Measurements from ENCODE around the gene LRRC72. TPM values are rescaled to one million over a fixed set of nuclear protein-coding genes. Genes with fewer than 3 reads are reported as not detected.

LRRC72 gene
- total RNA-seq, 3 donors from 2014 or later = not detected

DNA sequence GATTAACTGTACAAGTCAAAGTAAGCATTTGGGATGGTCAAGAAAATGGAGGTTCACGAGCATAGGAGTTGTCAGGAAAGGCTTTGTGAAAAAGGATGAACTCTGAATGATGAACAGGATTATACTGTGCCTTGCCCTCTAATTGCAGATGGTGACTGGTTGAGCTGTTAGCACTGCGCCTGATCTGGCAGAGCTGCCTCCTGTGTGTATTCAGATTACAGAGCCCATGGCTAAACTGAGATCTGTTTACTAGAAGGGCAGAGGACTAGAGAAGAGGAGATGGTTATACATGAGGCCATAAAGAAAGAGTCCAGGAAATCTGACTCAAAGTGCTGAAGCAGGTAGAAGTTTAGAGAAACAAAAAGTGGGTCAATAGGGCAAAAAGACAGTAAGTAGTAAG lies 29.7 kb downstream of the LRRC72 start:
- Histone ChIP-seq H3K4me3 (no peak overlapping the region), H3K9me3 (no peaks in the 10 kb centered on the region), H3K36me3 (ENCODE audit: low read depth) (no peaks in the 10 kb centered on the region), H3K4me1 (ENCODE audit: low read depth) (no peaks in the 10 kb centered on the region)
- intact Hi-C loops (cut with DNase I, micrococcal nuclease) = no loop called here
- no peak for ATAC-seq
- DNase-seq = no peak
- TF ChIP-seq, protein P1, sequence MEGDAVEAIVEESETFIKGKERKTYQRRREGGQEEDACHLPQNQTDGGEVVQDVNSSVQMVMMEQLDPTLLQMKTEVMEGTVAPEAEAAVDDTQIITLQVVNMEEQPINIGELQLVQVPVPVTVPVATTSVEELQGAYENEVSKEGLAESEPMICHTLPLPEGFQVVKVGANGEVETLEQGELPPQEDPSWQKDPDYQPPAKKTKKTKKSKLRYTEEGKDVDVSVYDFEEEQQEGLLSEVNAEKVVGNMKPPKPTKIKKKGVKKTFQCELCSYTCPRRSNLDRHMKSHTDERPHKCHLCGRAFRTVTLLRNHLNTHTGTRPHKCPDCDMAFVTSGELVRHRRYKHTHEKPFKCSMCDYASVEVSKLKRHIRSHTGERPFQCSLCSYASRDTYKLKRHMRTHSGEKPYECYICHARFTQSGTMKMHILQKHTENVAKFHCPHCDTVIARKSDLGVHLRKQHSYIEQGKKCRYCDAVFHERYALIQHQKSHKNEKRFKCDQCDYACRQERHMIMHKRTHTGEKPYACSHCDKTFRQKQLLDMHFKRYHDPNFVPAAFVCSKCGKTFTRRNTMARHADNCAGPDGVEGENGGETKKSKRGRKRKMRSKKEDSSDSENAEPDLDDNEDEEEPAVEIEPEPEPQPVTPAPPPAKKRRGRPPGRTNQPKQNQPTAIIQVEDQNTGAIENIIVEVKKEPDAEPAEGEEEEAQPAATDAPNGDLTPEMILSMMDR (IDR thresholded peaks at IDR 0.05) = no peak

DNA sequence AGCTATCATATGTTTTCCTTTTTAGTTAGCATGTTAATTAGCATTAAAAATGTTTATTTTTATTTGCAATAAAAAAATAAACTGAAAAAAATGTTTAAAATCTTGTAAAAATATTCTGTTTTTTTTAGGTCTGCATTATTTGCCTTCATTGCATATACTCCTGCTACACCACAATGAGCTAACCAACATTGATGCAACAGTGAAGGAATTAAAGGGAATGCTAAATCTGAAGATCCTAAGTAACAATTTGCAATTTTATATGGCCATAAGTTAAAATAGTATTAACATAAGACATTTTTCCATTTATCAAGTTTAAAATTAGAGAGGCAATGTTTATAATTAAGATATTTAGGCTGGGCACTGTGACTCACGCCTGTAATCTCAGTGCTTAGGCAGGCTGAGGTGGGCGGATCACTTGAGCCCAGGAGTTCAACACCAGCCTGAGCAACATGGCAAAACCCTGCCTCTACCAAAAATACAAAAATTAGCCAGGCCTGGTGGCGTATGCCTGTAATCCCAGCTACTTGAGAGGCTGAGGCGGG lies 32.2 kb downstream of the LRRC72 start:
- intact Hi-C loops (cut with DNase I, micrococcal nuclease) = no loop called here
- H3K4me3 ChIP-seq = no peak overlapping the region
- no peak for DNase-seq
- no peaks in the 10 kb centered on the region for H3K4me1 ChIP-seq (ENCODE audit: low read depth)
- H3K9me3 ChIP-seq = no peaks in the 10 kb centered on the region
- TF ChIP-seq, protein P1 (IDR thresholded peaks at IDR 0.05) = no peak
- no peaks in the 10 kb centered on the region for H3K36me3 ChIP-seq (ENCODE audit: low read depth)
- ATAC-seq = no peak

- intact Hi-C loops (cut with DNase I, micrococcal nuclease) = loop anchor here (5.0 to 10.0 kb wide), 2 partner anchors 482 to 485 kb away; no protein-coding TSS in a partner anchor
- Histone ChIP-seq H3K36me3 (ENCODE audit: low read depth) (no peaks in the 10 kb centered on the region), H3K4me3 (no peak overlapping the region), H3K4me1 (ENCODE audit: low read depth) (no peaks in the 10 kb centered on the region), H3K9me3 (no peaks in the 10 kb centered on the region)
- no peak for ATAC-seq
- TF ChIP-seq, protein P1 (IDR thresholded peaks at IDR 0.05) = no peak
- no peak for DNase-seq
Measured at GRCh38 chr7:16559497-16560179, 33.0 kb downstream of the LRRC72 start.

DNA sequence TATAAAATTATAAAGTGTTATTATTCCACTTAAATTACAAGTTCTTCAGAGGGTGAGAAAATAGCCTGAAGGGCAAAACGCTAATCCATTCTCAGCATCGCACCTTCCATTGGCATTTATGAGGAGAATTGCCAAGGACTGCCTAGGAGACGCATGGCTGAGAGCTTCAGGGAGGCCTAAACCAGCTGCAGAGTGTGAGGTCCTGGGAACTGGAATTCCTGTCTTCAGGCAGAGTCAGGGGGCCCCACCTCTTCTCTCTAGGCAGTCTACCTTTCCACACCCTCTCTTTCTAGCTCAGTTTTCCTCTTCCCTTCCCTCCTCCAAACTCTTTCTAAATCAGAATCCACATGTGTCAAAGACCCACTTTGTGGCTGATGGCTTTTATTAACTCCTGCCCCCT lies 35.3 kb downstream of the LRRC72 start:
- Histone ChIP-seq H3K9me3 (no peaks in the 10 kb centered on the region), H3K36me3 (ENCODE audit: low read depth) (no peaks in the 10 kb centered on the region), H3K4me3 (no peak overlapping the region), H3K4me1 (ENCODE audit: low read depth) (no peaks in the 10 kb centered on the region)
- no peak for DNase-seq
- TF ChIP-seq, protein P1 (IDR thresholded peaks at IDR 0.05) = no peak
- no peak for ATAC-seq
- intact Hi-C loops (cut with DNase I, micrococcal nuclease) = loop anchor here (5.0 to 10.0 kb wide), 2 partner anchors 485 to 487 kb away; no protein-coding TSS in a partner anchor

GRCh38 chr7:16562456-16563220 lies 36.0 kb downstream of the LRRC72 start:
- H3K36me3 ChIP-seq (ENCODE audit: low read depth) = no peaks in the 10 kb centered on the region
- DNase-seq (no peak), ATAC-seq (no peak)
- no peaks in the 10 kb centered on the region for H3K4me1 ChIP-seq (ENCODE audit: low read depth)
- no peaks in the 10 kb centered on the region for H3K9me3 ChIP-seq
- TF ChIP-seq, protein P1 (IDR thresholded peaks at IDR 0.05) = no peak
- H3K4me3 ChIP-seq = no peak overlapping the region
- intact Hi-C loops (cut with DNase I, micrococcal nuclease) = loop anchor here (5.0 to 10.0 kb wide), 2 partner anchors 485 to 488 kb away; no protein-coding TSS in a partner anchor
